GM13976 (cell line): ENCODE measurements around the gene PDE9A.

Experiments
- DNase-seq: peaks from one replicate; pipeline ENCODE4 v3.0.0; 2012; ENCODE audit warnings: low spot score
- CTCF ChIP-seq: IDR thresholded peaks from 2 replicates; pipeline ENCODE4 v1.5.1; 2012; ENCODE audit warnings: borderline replicate concordance, mild to moderate bottlenecking; ENCODE audit not compliant: insufficient read depth; ENCODE audit errors: extremely low read depth, missing control alignments, control extremely low read depth
- in situ Hi-C: fragments of 300-500 bp; cut with MboI; formaldehyde crosslinking; loops from one replicate; pipeline ENCODE4 v1.12.0; 2022; ENCODE audit warnings: low sequenced_read_pairs, mixed read lengths, inconsistent platforms; ENCODE audit not compliant: unreplicated experiment

The PDE9A gene

GRCh38 chr21:42739061-42739931 lies 85.9 kb downstream of the PDE9A start:
- no peak for DNase-seq
- in situ Hi-C loops, result no loop called here
- TF ChIP-seq CTCF, result no peak

DNA sequence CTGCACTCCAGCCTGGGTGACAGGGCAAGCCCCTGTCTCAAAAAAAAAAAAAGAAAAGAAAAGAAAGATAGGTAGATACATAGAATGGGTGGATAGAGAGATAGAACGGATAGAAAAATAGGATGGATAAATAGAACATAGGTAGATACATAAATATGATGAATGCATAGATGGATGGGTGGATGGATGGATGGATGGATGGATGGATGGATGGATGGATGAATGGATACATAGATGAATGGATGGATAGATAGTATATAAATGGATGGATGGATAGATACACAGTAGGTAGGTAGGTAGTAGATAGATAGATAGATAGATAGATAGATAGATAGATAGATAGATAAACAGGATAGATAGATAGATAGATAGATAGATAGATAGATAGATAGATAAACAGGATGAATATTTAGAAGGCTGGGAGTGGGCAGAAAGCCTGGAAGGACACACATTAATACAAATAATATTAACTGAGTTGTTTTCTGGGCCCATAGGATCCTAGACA lies 87.0 kb downstream of the PDE9A start:
- no peak for DNase-seq
- in situ Hi-C loops, result no loop called here
- TF ChIP-seq CTCF, result no peak

GRCh38 chr21:42741066-42741465 lies 87.6 kb downstream of the PDE9A start:
- in situ Hi-C loops, result no loop called here
- DNase-seq, result no peak
- TF ChIP-seq CTCF, result no peak

DNA sequence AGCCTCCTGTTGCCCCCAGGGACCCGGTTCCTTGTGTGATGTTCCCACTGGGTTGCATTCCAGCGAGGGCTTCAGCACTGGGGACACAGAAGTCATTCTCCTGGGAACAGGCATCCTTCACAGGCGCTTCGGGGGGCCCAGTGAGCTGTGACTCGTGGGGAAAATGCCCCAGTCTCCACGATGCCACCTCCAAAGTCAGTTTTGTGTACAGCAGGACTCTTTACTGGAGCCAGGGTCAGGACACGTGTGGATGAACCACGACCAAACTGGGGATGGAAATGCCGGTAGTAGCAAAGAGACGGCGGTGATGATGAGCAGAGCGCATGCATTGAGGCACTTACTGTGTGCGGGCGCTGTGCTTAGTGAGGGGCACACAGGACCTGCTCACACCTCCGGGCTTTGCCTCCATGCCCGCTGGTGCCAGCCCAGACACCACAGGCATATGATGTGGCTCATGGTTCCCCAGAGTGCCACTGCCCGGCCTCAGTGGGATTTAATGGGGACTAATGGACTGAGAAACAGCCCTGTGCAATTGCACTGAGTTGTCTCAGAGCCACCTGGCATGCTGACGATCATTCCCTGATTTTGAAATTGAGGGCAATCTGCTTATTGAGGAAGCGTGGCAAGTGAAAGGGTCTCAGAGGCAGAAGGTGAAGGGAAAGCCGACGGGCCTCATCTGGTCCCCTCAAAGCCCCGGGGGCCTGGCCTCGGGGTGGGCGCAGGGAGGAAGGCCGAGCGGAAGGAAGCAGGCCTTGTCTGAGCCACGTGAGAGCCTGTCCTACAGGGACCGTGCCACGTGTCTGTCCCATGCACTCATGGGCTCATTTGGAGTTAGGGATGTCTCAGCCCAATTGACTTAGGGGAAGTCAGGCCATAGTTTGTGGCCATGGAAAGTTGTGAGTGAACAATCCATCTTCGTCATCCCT lies 91.4 kb downstream of the PDE9A start:
- TF ChIP-seq CTCF, result no peak
- in situ Hi-C loops, result no loop called here
- no peak for DNase-seq

DNA sequence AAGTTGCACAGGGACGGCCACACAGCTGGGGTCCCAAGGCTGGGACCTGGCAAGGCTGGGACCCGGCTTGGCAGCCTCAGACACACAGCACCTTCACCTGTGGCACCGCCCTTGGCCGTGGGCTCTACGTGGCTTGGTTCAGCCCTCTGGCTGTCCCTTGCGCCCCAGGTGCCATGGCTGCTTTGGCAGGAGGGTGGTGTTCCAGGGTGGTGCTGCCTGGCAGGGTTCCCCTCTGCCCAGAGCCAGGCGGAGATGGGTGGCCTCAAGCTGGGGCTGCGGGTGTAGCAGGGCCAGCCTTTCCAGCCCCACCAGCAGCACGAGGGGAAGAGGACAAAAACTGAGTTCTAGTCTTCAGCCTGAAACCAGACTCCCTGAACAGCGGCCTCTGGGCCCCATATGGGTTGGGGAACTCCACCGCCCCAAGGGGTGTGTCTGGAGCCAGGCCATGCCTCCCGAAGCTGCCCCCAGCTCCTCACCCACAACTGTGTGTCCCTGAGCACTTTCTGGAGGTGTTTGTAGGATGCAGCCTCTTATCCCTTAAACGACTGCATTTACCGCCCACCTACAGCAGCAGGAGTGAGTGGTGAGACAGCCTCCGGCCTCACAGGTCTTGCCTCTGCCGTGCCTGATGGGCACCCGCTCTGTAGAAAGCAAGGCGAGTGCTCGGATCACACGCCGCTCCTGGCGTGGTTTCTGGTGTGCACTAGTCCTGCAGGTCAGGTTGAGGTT lies 92.3 kb downstream of the PDE9A start:
- in situ Hi-C loops, result no loop called here
- no peak for DNase-seq
- no peak for TF ChIP-seq CTCF

GRCh38 chr21:42746240-42746592 lies 92.8 kb downstream of the PDE9A start:
- TF ChIP-seq CTCF, result no peak
- no peak for DNase-seq
- in situ Hi-C loops, result no loop called here
